Measurements from ENCODE around the gene KCNQ5. TPM values are rescaled to one million over a fixed set of nuclear protein-coding genes. Genes with fewer than 3 reads are reported as not detected.
A peak's percentile ranks its signal among the peaks of the same experiment; 100 is the strongest.

The KCNQ5 gene
- total and polyA plus RNA-seq, 2 of the 8 experiments (the other 6 are each of a cell fraction or from before 2014, with no cell fraction given), result 0.83 to 1.2 TPM

DNA sequence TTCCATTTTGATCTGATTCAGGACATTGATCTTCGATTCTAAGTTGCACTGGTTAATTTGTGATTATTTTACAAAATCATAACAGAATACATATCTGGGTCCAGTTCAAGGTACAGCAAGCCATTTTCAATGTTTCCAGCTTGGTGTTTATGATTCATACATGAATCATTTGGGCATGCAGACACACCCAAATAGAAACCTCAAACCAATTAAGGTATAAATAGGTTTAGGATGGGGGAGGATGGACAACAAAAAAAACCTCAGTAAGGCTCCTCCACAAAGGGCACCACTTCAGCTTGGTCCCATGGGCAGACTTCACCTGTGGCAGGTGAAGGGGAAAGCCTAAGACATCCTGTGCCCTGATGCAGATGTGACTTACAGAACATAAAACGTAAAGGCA lies 410.7 kb downstream of the KCNQ5 start:
- peaks cover 2 to 11% (median 8%) of the 10 kb centered on the region in 4 experiments; a peak in 6 of 7 replicates for H3K4me1 ChIP-seq (replicated peaks in 1 of 4; ENCODE audit: control insufficient read depth in 3 of 4, insufficient read depth in 4 of 4, low read length in 3 of 4)
- no peaks in the 10 kb centered on the region for H3K36me3 ChIP-seq (ENCODE audit: control insufficient read depth in 2 of 4, insufficient read depth in 4 of 4, low read length in 3 of 4)
- H3K14ac ChIP-seq (ENCODE audit: insufficient read length), result no peak overlapping the region
- H3K79me1 ChIP-seq (ENCODE audit: low read depth, low read length), result no peaks in the 10 kb centered on the region
- no peak overlapping the region for H3K4me2 ChIP-seq (ENCODE audit: insufficient read depth in 1 of 2, low read depth in 2 of 2, low read length in 2 of 2)
- no peak overlapping the region for H3K23ac ChIP-seq (ENCODE audit: insufficient read length)
- no peak overlapping the region for H2AFZ ChIP-seq (ENCODE audit: low read length)
- H3K27me3 ChIP-seq (replicated peaks in 1 of 4; ENCODE audit: control insufficient read depth in 3 of 4, extremely low read depth in 1 of 4, insufficient read depth in 3 of 4, low read length in 3 of 4), result peaks cover 0 to 2% (median 0%) of the 10 kb centered on the region in 4 experiments; a peak in 1 of 7 replicates
- H4K8ac ChIP-seq (ENCODE audit: extremely low read depth, insufficient read depth, low read length), result no peak overlapping the region
- H3K56ac ChIP-seq (replicated peaks; ENCODE audit: insufficient read length, low read depth, low read length), result no peak overlapping the region
- 92% methylated on average over 2 of the region's 2 CpGs; no CpG with 5 or more reads in 1 of the 2 experiments for WGBS, 2 experiments (ENCODE audit: extremely low coverage in 1 of 2, insufficient coverage in 1 of 2, insufficient read length in 1 of 2, insufficient replicate concordance in 2 of 2, low coverage in 1 of 2, low lambda C conversion rate in 2 of 2, missing lambda C conversion rate in 1 of 2)
- no peaks in the 10 kb centered on the region for H4K20me1 ChIP-seq (replicated peaks in 1 of 2; ENCODE audit: control insufficient read depth in 1 of 2, insufficient read depth in 2 of 2, low read length in 2 of 2)
- no peak overlapping the region for H2BK120ac ChIP-seq (replicated peaks; ENCODE audit: low read depth, low read length)
- no peaks in the 10 kb centered on the region for H3K23me2 ChIP-seq (ENCODE audit: low read depth, low read length)
- DNase-seq (ENCODE audit: low read depth in 1 of 2, low spot score in 2 of 2), result no peak
- H4K5ac ChIP-seq (ENCODE audit: insufficient read length, low read depth, low read length), result no peak overlapping the region
- no peaks in the 10 kb centered on the region for H3K9me3 ChIP-seq (ENCODE audit: insufficient read depth in 2 of 2, low read depth in 1 of 2, low read length in 1 of 2)
- H2BK20ac ChIP-seq (ENCODE audit: low read length), result 0 out of 2 replicates have a peak overlapping the region, but pooled peaks have one; percentile 21
- no peak for FAIRE-seq
- ChIA-PET CTCF (ENCODE audit: partially characterized antibody) (no interaction called here), POLR2A (ENCODE audit: partially characterized antibody) (no interaction called here)
- H3K4ac ChIP-seq (replicated peaks; ENCODE audit: insufficient read length, low read depth, low read length), result no peak overlapping the region
- H3K27ac ChIP-seq (ENCODE audit: low read depth, low read length), result no peak overlapping the region
- H2AK5ac ChIP-seq (ENCODE audit: low read depth, low read length), result no peak overlapping the region
- H2BK15ac ChIP-seq (ENCODE audit: low read length), result no peak overlapping the region
- H3K9ac ChIP-seq (replicated peaks in 1 of 4; ENCODE audit: extremely low read depth in 1 of 4, low read depth in 3 of 4, low read length in 3 of 4), result no peak overlapping the region
- H3K79me2 ChIP-seq (ENCODE audit: control insufficient read depth in 1 of 2, insufficient read depth in 2 of 2, low read length in 2 of 2), result no peaks in the 10 kb centered on the region
- H3K4me3 ChIP-seq (ENCODE audit: extremely low read depth in 1 of 4, insufficient read depth in 2 of 4, low read depth in 3 of 4, low read length in 4 of 4), result no peak overlapping the region
- H2BK5ac ChIP-seq (ENCODE audit: low read depth, low read length), result no peak overlapping the region
- no peak overlapping the region for H2BK12ac ChIP-seq (ENCODE audit: low read depth, low read length)
- H3K18ac ChIP-seq (ENCODE audit: extremely low read depth, low read length), result no peak overlapping the region
- H4K91ac ChIP-seq (replicated peaks; ENCODE audit: insufficient read length, low read length), result no peak overlapping the region
- no peak for TF ChIP-seq KDM1A (IDR thresholded peaks at IDR 0.05; ENCODE audit: borderline replicate concordance, low read length)

Data from H1 (cell line).